ENCODE results near the gene SUGP2.
A peak's percentile ranks its signal among the peaks of the same experiment; 100 is the strongest.

SUGP2 gene

DNA sequence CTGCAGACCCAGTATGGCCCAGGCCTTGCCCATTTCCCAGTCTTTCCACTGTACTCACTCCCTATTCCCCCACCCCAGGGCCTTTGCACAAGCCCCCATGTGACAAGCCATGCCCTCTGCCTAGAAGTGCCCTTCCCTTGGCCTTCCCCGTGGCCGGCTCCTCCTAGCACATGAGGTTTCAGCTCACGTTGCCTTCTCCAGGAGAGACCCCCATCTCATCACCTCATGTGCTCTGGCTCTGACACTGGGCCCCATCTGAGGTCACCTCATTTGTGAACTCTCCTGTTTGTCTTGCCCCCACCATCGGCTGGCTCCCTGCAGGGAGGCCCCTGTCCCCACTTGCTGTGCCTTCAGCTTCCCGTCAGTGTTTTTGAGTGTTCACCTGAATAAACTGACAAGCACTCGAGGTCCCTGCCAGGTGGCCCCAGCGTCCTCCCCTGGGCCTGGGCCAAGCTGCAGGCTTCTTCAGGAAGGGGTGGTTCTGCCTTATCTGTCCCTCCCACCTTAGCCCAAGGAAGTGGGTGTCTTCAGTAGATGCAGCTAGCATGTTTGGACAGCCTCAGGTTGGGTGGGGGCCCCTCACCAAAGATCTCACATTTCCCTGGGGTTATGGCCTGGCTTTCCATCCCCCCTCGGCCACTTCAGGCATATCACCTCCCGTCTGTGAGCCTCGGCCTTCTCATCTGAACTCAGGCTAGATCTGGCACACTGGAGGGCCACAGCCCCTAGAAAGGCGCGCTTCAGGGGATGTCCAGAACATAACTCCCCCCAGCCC, 26.7 kb upstream of the SUGP2 start:
- no peak for DNase-seq (ENCODE audit: low read depth in 3 of 3)

DNA sequence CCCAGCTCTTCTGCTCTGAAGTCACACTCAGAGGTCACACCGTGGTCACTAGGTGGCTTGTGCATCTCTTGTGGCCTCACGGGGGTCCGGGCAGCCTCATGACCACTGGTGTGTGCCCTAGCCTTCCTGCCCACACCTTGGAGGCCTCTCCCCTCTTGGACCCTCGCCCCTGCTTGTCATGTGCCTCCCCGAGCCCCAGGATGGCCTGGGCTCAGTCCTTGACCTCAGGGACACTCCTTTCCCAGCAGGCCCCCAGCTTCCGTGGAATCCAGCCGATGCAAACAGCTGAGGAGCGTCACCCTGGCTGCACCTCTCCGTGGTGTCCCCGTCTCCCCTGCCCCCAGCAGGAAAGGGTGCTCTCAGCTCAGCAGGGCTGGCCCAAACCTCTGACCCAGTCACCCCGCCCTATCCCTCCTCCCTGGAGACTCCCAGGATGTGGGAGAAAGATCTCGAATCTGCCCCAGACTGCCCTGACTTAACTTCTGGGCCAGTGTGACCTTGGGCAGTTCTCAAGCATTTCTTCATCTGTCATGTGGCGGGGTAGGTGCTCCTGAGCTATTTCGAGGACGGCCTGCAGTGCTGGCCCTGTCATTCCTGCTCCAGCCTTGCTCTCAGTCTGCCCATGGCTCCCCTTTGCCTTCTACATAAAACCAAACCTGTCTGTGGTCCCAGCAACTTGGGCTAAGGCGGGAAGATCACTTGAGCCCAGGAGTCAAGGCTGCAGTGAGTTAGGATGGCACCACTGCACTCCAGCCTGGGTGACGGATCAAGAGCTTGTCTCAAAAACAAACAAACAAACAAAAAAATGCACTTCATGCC, 25.9 kb upstream of the SUGP2 start:
- DNase-seq (ENCODE audit: low read depth in 3 of 3): no peak

DNA sequence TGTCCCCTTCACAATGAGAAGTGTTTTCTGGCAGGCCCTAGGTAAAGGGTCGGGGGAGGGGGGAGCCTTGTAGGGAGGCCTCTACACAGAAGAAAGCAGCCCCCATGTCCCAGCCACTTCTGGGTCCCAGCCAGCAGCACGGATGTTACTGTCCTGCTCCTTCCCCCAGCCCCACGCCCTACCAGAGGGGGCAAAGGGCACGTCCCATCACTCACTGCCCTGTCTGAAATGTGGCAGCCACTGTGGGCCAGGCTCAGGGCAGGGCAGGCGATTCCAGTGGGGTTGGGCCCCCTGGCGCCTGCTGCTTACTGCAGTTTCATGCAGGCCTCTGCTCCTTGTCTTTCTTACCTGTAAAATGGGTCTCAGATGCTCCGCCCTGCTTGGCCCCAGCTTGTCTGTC, 24.4 kb upstream of the SUGP2 start:
- DNase-seq (ENCODE audit: low read depth in 3 of 3): no peak

DNA sequence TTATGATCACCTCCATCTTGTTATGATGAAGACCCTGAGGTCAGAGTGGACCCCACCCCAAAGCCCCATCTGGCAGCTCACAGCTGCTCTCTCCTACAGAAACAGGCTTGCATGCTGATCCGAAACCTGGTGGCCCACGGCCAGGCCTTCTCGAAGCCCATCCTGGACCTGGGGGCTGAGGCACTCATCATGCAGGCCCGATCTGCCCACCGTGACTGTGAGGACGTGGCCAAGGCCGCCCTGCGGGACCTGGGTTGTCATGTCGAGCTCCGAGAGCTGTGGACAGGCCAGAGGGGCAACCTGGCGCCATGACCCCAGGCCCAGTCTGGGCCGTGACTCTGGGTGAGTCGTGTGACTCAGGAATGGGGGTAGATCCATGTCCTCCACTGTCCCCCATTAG, 24.0 kb upstream of the SUGP2 start:
- no peak for DNase-seq (ENCODE audit: low read depth in 3 of 3)

DNA sequence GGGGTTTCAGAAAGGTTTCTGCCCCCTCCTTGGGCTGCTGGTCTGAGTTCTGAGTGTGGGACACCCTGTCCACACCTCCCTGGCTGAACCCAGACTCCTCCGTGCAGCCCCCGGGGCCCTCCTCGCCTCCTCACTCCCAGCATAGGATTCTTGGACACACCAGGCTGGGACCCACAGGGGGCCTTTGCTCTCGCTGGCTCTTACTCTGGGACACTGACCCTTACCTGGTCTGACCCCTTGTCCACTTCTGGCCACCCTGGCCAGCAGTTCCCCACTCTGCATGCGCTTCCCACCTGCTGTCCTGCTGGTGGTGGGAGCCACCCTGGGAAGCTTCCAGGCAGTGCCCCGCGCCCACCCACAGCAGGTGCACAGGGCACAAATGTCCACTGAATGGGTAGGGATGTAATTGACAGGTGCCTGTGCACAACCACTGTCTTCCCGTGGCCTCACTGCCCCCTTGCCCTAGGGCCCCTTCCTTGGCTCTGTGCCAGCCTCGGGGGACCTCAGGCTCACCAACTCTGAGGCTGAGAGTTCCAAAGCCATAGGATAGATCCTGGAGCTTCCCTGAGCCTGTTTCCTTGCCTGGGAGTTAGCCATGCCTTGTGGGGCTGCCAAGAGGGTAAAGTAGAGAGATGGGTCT, 23.4 kb upstream of the SUGP2 start:
- no peak for DNase-seq (ENCODE audit: low read depth in 3 of 3)

DNA sequence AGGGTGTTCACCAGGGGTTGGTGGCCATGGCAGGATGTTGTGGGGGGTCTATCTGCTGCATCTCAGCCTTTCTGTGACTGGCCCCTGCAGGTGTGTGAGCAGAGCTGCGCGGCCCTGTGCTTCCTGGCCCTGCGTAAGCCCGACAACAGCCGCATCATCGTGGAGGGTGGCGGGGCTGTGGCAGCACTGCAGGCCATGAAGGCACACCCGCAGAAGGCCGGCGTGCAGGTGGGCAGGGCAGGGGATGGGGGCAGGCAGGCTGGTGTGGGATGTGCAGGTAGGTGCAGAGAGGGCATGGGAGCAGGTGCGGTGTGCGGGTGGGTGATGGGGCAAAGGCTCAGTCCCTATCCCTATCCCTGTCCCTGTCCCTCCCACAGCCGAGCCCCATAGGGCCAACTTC, 22.4 kb upstream of the SUGP2 start:
- no peak for DNase-seq (ENCODE audit: low read depth in 3 of 3)

DNA sequence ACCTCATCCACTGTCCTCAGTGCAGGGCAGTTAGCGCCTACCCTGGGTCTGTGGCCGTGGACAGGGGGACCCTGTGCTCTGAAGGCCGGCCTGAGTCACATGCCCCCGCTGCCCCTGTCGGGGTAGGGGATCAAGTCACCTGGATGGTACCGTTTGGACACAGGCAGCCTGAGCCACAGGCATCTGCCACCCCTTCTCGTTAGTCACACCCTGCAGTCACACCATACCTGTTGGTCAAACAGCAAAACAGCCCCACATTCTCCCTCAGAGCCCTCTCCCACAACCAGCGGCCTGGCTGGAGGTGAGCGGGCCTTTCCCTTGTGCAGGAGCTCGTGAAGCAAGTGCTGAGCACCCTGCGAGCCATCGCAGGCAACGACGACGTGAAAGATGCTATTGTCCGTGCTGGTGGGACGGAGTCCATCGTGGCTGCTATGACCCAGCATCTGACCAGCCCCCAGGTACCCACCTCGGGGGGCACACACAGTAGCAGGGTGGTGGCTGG, 21.7 kb upstream of the SUGP2 start:
- DNase-seq (ENCODE audit: low read depth in 3 of 3): no peak

DNA sequence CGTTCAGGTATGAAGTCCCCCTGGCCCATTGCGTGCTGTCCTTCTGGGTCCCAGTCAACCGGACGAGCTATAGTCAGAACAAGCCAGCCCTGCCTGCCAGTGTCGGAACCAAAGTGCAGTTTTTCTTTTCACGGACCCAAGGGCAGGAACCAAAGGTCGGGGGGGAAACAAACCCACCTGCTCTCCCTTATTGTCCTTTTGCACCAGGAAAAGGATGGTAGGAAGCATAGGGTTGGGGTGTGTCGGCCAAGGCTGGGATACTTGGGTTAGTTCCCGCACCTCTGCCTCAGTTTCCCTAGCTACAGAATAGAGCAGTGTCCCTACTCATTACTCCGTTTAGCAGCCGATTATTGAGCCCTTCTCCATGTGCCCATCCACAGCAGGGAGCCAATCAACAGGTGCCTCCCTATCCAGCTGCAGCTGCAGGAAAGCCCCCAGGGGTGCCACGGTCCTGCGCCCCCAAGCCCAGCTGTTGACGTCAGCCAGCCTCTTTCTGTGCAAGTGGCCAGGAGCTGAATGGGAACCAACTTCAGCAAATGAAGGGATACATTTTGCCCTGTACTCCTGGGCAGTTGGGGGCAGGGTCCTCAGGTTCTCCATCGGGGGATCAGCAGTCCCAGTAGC, 21.1 kb upstream of the SUGP2 start:
- DNase-seq (ENCODE audit: low read depth in 3 of 3): no peak

DNA sequence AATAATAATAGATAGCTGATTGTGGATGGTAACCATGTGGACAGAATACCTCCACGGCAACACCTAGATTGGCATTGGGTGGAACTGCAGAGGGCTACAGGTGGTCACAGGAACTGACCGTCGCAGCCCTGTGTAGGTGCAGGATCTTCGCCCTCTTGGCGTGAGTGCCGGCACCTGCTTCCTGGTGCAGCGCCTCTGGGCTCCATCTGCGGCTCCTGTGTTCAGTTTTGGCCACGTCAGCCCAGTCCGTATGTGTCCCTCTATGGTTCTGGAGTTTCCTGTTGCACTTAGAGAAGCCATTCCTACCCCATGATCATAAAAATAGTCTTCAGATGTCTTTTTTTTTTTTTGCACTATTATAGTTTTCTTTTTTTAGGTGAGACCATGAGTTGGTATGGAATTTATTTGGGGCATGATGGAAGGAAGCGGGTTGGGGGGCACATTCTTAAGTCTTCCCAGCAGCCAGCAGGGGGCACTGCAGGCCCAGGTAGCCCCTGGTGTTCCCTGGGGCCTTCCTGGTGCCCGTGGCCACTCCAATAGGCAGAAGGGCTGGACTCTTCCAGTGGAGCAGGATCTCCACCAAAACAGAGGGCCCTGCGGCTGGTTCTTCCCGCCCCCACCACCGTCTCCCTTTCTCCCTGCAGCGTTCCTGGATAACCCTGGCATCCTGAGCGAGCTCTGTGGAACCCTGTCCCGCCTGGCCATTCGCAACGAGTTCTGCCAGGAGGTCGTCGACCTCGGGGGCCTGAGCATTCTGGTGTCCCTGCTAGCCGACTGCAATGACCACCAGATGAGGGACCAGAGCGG, 20.4 kb upstream of the SUGP2 start:
- peak; percentile 22 to 31 (median 26) for DNase-seq (ENCODE audit: low read depth in 3 of 3)

DNA sequence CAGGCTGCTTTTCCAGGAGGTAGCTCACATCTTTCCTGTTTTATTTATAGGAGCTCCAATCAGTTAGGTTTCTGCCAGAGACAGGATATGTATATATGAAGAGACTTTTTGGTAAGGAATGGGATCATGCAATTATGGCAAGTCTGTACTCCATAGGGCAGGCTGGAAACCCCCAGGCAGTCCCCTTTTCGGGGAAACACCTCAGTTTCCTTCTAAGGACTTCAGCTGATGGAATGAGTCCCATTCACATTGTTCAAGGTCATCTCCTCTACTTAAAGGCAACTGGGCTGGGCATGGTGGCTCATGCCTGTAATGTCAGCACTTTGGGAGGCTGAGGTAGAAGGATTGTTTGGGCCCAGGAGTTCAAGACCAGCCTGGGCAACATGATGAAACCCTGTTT, 19.6 kb upstream of the SUGP2 start:
- no peak for DNase-seq (ENCODE audit: low read depth in 3 of 3)

DNA sequence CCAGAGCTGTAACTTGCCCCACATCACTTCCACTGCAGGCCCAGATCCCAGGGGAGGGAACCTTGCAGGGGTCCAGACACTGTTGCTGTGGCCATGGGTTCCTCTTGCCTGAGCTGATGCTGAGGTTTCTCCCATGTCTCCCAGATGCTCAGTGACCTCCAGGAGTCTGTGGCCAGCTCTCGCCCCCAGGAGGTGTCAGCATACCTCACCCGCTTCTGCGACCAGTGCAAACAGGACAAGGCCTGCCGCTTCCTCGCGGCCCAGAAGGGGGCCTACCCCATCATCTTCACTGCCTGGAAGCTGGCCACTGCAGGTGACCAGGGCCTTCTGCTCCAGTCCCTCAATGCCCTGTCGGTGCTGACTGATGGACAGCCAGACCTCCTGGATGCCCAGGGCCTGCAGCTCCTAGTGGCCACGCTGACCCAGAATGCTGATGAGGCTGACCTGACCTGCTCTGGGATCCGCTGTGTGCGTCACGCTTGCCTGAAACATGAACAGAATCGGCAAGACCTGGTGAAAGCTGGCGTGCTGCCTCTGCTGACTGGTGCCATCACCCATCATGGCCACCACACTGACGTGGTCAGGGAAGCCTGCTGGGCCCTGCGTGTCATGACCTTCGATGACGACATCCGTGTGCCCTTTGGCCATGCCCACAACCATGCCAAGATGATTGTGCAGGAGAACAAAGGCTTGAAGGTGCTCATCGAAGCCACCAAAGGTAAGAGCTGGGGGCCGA, 18.3 kb upstream of the SUGP2 start:
- DNase-seq (ENCODE audit: low read depth in 3 of 3): no peak

DNA sequence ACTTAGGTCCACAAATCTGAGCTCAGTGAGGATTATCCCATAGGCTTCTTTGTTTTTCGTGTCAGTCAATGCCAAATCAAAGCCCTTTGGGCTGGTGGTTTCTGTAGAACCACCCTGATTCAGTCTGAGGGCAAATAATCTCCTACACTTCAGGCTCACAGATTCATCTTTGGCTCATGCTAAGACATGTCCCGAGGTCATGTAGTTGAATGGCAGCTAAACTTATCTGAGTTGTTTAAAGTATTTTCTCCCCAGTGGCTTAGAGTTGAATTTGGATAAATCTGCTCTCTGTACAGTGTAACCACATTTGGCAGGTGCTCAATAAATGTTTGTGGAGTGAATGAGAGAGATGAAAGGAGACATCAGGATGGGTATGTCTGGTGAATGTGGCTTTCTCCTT, 17.4 kb upstream of the SUGP2 start:
- no peak for DNase-seq (ENCODE audit: low read depth in 3 of 3)

DNA sequence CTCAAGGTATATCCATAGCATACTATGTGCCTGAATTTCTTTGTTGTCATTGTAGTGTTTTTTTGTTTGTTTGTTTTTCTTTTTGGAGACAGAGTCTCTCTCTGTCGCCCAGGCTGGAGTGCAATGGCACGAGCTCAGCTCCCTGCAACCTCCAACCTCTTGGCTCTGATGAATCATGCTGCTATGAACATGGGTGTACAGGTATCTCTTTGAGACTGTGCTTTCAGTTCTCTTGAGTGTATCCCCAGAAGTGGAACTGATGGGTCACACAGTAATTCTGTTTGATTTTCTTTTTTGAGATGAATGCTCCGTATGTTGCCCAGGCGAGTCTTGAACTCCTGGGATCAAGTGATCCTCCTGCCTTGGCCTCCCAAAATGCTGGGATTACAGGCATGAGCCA, 16.8 kb upstream of the SUGP2 start:
- no peak for DNase-seq (ENCODE audit: low read depth in 3 of 3)

DNA sequence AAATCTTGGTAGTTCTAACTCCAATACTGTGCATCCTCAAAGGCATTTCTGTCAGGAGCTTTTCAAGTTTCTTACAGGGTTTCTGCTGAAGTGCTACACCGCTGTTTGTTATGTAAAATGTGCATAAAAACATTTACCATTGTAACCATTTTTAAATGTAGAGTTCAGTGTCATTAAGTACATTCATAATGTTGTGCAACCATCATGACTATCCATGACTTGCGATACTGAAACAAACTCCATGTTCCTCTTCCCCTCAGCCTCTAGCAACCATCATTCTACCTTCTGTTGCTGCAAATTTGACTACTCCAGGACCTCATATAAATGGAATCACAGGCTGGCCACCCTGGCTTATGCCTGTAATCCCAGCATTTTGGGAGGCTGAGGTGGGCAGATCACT, 16.1 kb upstream of the SUGP2 start:
- no peak for DNase-seq (ENCODE audit: low read depth in 3 of 3)

DNA sequence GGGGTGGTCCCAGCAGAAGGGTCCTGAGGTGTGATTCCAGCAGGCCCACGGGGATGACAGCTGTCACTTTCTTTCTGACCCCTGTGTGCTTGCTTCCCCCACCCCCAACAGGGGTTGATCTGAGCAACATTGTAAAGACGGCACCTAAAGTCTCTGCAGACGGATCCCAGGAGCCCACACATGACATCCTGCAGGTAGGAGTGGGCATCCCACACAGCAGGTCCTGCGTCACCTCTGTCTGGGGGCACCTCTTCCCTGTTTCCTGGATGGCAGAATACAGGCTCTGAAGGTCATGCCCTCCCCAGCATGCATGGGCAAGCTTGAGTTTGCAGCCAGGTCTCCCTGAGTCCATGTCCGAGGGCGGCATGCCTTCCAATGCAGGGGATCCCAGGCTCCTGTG, 10.6 kb upstream of the SUGP2 start:
- DNase-seq (ENCODE audit: low read depth in 3 of 3): no peak

DNA sequence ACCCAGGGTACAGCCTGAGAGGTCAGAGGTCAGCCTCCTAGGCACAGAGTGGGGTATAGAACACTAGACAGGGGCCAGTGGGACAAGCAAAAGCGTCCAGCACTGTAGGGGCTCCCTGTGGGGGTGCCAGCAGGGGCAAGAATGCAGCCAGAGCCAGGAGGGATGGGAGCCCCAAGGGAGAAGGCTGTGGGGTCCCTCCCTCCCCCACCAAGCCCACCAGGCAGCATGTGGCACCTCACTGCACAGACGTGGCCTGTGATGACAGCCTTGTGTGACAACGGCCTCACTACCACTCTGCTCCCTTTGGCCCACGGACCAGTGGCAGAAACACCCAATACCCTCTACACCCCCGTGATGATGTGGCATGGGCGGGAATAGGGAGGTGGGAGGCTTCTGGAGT, 10.2 kb upstream of the SUGP2 start:
- no peak for DNase-seq (ENCODE audit: low read depth in 3 of 3)

DNA sequence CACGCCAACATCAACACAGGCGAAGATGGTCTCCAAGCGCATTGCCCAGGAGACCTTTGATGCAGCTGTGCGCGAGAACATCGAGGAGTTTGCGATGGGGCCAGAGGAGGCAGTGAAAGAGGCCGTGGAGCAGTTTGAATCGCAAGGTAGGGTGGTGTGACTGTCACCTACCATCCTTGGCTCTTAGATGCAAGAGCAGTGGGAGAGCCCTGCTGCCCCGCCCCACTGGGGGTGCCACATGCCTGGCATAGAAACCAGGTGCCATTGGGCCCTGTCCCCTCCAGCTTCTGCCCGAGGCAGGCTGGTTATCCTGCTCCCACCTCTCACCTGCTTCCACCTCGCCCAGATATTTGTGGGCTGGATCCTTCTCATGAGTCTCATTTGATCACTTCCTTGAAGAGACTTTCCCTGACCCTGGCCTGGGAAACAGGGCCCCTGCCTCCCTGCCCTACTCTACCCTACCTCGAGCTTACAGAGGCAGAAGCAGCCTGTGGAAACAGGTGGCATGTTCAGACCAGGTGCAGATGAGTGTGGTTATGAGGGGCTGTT, 9.5 kb upstream of the SUGP2 start:
- no peak for DNase-seq (ENCODE audit: low read depth in 3 of 3)

DNA sequence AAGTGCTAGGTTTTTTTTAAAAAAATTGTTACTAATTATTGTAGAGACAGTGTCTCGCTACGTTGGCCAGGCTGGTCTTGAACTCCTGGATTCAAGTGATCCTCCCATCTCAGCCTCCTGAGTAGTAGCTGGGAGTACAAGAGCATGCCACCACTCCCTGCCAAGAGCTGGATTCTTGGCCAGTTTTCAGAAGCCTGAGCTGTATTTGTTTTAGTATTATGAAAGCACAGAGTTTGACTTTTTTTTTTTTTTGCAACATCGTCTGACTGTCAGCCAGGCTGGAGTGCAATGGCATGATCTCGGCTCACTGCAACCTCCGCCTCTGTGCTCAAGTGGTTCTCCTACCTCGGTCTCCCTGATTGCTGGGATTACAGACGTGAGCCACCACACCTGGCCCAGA, 7.1 kb upstream of the SUGP2 start:
- DNase-seq (ENCODE audit: low read depth in 3 of 3): no peak

DNA sequence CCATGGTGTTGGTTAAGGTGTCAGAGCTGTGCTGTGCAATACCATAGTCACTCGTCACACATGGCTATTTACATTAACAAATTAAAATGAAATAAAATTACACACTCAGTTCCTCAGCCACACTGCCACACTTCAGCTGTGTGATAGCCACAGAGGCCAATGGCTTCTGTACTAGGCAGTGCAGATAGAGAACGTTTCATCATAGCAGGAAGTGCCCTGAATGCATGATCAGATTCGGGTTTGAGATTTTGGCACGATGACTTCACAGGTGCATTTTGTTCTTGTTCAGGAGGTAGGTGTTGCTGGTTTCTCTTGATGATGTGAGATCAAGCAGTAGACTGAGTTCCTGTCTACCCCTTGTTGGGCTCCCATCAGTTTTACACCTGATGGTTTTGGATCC, 6.6 kb upstream of the SUGP2 start:
- DNase-seq (ENCODE audit: low read depth in 3 of 3): no peak

DNA sequence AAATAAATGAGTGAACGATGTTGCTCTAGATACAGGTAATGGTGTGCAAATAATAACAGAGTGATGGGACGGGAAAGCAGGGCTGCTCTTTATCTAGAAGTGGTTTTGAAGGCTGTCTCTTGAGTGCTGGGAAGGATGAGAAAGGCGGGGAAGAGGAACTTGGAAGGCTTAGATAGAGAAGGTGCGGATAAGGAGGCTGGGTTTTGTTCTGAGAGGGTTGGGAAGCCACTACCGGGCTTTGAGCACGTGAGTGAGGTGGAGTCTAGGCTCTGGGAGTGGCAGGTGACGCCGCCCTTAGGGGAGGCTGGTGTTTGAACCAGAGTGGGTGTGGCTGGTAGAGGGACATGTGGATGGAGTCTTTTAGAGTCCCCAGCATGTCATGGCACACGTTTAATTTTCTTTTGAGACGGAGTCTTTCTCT, 897 bp upstream of the SUGP2 start:
- peak; percentile 42 to 61 (median 48) for DNase-seq (ENCODE audit: low read depth in 3 of 3)

DNA sequence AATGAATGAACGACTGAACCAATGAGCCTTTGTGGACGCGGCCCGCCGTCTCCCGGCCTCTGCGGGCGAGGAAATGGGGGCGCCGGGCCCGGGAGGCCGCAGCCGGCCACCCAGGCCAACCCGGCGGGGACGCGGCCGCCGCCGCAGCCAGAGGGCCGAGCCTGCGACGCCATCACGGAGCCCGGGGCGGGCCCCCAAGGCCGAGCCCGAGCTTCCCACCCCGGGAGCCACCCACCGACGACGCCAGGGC, 216 bp downstream of the SUGP2 start:
- DNase-seq (ENCODE audit: low read depth in 3 of 3): no peak
